B cell (primary cell): ENCODE data around the gene IFNG-AS1. TPM values are rescaled to one million over a fixed set of nuclear protein-coding genes. Genes with fewer than 3 reads are reported as not detected.

Source experiments
- polyA plus RNA-seq: library from polyadenylated mRNA; depleted of rRNA; stranded (reverse); fragments of >200 nt; gene quantifications from 2 replicates; pipeline ENCODE4 v1.2.3, GENCODE V29; 2012
- small RNA-seq: library from RNA; depleted of rRNA; stranded (forward); fragments of <200 nt; gene quantifications from one replicate; pipeline ENCODE3, GENCODE V24; 2012; ENCODE audit warnings: low replicate concordance, low read depth; ENCODE audit not compliant: insufficient read length
- total RNA-seq, 2 donors: library from RNA; stranded (reverse); fragments of 120-200 nt in 1 of 2; gene quantifications; 1 replicate in 1 of 2; 2 replicates in 1 of 2; pipeline versions ENCODE4 v1.2.3 to v1.2.4, GENCODE V29; 2013 to 2022

The IFNG-AS1 gene
- total and polyA plus RNA-seq, 2 donors (not counting 1 experiment from before 2014, with no cell fraction given): 1.8 to 19.0 TPM

Small RNAs within 50 kb of the gene (small RNA-seq; reads per million reads assigned to genes)
- gene AC005294.1: not detected
- gene RPL39P28: not detected

Other genes starting within 250 kb of the IFNG-AS1 start
- gene IFNG, start 170.3 kb downstream of the IFNG-AS1 start, total RNA-seq: not detected in 2 replicates
- 0.24 and 0.29 TPM in 2 replicates for gene IFNG, start 170.3 kb downstream of the IFNG-AS1 start, polyA plus RNA-seq
- not detected in 2 replicates for gene IL26, start 236.4 kb downstream of the IFNG-AS1 start, total RNA-seq
- not detected in 2 replicates for gene IL26, start 236.4 kb downstream of the IFNG-AS1 start, polyA plus RNA-seq